ENCODE measurements around the gene CHST12. TPM values are rescaled to one million over a fixed set of nuclear protein-coding genes. Genes with fewer than 3 reads are reported as not detected.
"Not testable (repeated sequence)": the region's sequence is repeated elsewhere in the genome, so short reads cannot be mapped to it uniquely, and the experiment has no call there.

CHST12 gene
- 13.5 TPM for polyA plus RNA-seq (2013, experiment 1 of 2; ENCODE audit: insufficient read length)
- polyA plus RNA-seq (2013, experiment 2 of 2; ENCODE audit: insufficient read length): 16.4 TPM

- DNase-seq: peak; percentile 95
Measured at GRCh38 chr7:2403014-2403717, at the start of gene CHST12. TSS of gene CHST12 (plus strand) at chr7:2403611. CDS start at chr7:2432640, 29,029 bp downstream.

GRCh38 chr7:2353936-2354185, 49.5 kb upstream of the CHST12 start:
- DNase-seq: peak; percentile 91

- peak; percentile 94 for DNase-seq
Measured at GRCh38 chr7:2354186-2354938, 49.0 kb upstream of the CHST12 start, which contains the start of gene EIF3B. TSS of gene EIF3B (plus strand) at chr7:2354827. CDS start at chr7:2354922, 95 bp downstream.

- no peak for DNase-seq
Measured at GRCh38 chr7:2354939-2355704, 48.3 kb upstream of the CHST12 start.

- DNase-seq: no peak
Measured at GRCh38 chr7:2355705-2356008, 47.8 kb upstream of the CHST12 start.

- DNase-seq: no peak
Measured at GRCh38 chr7:2357165-2357564, 46.2 kb upstream of the CHST12 start.

GRCh38 chr7:2357571-2357970, 45.8 kb upstream of the CHST12 start:
- DNase-seq: no peak

- DNase-seq: no peak
Measured at GRCh38 chr7:2358968-2359527, 44.4 kb upstream of the CHST12 start.

- no peak for DNase-seq
Measured at GRCh38 chr7:2359610-2360009, 43.8 kb upstream of the CHST12 start.

GRCh38 chr7:2360796-2361195, 42.6 kb upstream of the CHST12 start:
- DNase-seq: no peak

- no peak for DNase-seq
Measured at GRCh38 chr7:2362385-2363088, 40.9 kb upstream of the CHST12 start.

- DNase-seq: no peak
Measured at GRCh38 chr7:2369139-2369538, 34.3 kb upstream of the CHST12 start.

GRCh38 chr7:2371329-2371728, 32.1 kb upstream of the CHST12 start:
- DNase-seq: no peak

- no peak for DNase-seq
Measured at GRCh38 chr7:2372724-2373123, 30.7 kb upstream of the CHST12 start.

GRCh38 chr7:2373124-2373556, 30.3 kb upstream of the CHST12 start:
- DNase-seq: no peak

- no peak for DNase-seq
Measured at GRCh38 chr7:2373646-2374045, 29.8 kb upstream of the CHST12 start.

- DNase-seq: no peak
Measured at GRCh38 chr7:2374401-2374800, 29.0 kb upstream of the CHST12 start.

- DNase-seq: no peak
Measured at GRCh38 chr7:2374830-2375728, 28.3 kb upstream of the CHST12 start.

GRCh38 chr7:2376351-2377154, 26.9 kb upstream of the CHST12 start:
- no peak for DNase-seq

- DNase-seq: not testable (repeated sequence)
Measured at GRCh38 chr7:2377492-2377891, 25.9 kb upstream of the CHST12 start.
